Measurements from ENCODE around the gene ATOH7.

DNA sequence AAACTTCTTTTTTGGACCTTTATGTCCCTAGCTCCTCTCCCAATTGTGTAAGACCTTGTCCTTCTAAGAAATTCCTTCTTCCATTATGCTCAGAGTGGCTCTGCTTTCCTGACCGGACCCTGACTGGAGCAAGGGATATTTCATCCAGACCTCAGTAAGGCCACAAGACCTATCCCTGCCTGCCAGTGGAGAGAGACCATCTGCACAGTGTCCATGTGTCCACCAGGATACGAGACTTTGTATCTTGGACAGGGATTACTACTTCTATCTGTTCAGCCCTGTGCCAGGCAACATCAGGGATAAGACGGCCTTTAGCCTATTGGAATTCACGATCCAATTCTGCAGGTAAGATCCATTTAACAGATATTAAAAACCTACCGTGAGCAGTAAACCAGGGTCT is 7.2 kb upstream of the ATOH7 start:
- TF ChIP-seq POLR2AphosphoS5 (IDR thresholded peaks at IDR 0.05) = no peak
- TF ChIP-seq, protein P1, sequence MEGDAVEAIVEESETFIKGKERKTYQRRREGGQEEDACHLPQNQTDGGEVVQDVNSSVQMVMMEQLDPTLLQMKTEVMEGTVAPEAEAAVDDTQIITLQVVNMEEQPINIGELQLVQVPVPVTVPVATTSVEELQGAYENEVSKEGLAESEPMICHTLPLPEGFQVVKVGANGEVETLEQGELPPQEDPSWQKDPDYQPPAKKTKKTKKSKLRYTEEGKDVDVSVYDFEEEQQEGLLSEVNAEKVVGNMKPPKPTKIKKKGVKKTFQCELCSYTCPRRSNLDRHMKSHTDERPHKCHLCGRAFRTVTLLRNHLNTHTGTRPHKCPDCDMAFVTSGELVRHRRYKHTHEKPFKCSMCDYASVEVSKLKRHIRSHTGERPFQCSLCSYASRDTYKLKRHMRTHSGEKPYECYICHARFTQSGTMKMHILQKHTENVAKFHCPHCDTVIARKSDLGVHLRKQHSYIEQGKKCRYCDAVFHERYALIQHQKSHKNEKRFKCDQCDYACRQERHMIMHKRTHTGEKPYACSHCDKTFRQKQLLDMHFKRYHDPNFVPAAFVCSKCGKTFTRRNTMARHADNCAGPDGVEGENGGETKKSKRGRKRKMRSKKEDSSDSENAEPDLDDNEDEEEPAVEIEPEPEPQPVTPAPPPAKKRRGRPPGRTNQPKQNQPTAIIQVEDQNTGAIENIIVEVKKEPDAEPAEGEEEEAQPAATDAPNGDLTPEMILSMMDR (IDR thresholded peaks at IDR 0.05) = no peak

Data from esophagus muscularis mucosa (tissue), 3 donors.